Cardiac muscle cell (in vitro differentiated cells and primary cell): ENCODE data around the gene UBE2L6. TPM values are rescaled to one million over a fixed set of nuclear protein-coding genes. Genes with fewer than 3 reads are reported as not detected.

ENCODE experiments used
- DNase-seq, 2 donors: peaks; one replicate each; pipeline versions ENCODE4 v3.0.0 to v3.0.0-alpha.2; 2010 to 2017; ENCODE audit warnings: low read depth in 1 of 2, low spot score in 1 of 2
- H3K27ac ChIP-seq: fragments of 200-600 bp; sonication (generic); 2 replicates; pipeline ENCODE4 v1.5.1; 2016
- H3K27me3 ChIP-seq: fragments of 200-600 bp; sonication (generic); 2 replicates; pipeline ENCODE4 v1.6.0; 2016; ENCODE audit warnings: control low read depth
- H3K36me3 ChIP-seq: fragments of 200-600 bp; sonication (generic); 2 replicates; pipeline ENCODE4 v1.5.1; 2016; ENCODE audit warnings: control low read depth
- H3K4me1 ChIP-seq: fragments of 200-600 bp; sonication (generic); 2 replicates; pipeline ENCODE4 v1.8.1; 2017; ENCODE audit warnings: low read depth, mild to moderate bottlenecking, mixed run types
- H3K4me3 ChIP-seq: fragments of 200-600 bp; sonication (generic); 2 replicates; pipeline ENCODE4 v1.5.1; 2016; ENCODE audit warnings: mild to moderate bottlenecking
- H3K9me3 ChIP-seq: fragments of 200-600 bp; sonication (generic); 2 replicates; pipeline ENCODE4 v1.5.1; 2017; ENCODE audit warnings: low read depth, mild to moderate bottlenecking, control low read depth
- CTCF ChIP-seq: IDR thresholded peaks from 2 replicates; pipeline ENCODE4 v1.5.1; 2012; ENCODE audit warnings: low read depth, mild to moderate bottlenecking, low read length
- polyA plus RNA-seq: library from polyadenylated mRNA; unstranded; fragments of >200 nt; fragmentation: Nextera tagmentation; extraction: Ambion mirVana; gene quantifications from 2 replicates; pipeline ENCODE4 v1.2.1, GENCODE V29; 2016
- total RNA-seq: library from RNA; depleted of rRNA; stranded (reverse); fragments of >200 nt; gene quantifications from 2 replicates; pipeline ENCODE4 v1.2.3, GENCODE V29; 2016

The UBE2L6 gene
- total and polyA plus RNA-seq, 2 experiments from 2014 or later, result 129 to 158 TPM

GRCh38 chr11:57516061-57516443 lies 51.4 kb downstream of the UBE2L6 start:
- no peak for TF ChIP-seq CTCF
- H3K36me3 ChIP-seq, result no peaks in the 10 kb centered on the region
- H3K27me3 ChIP-seq, result peaks cover 13% of the 10 kb centered on the region
- DNase-seq, result no peak
- no peak overlapping the region for H3K27ac ChIP-seq
- H3K9me3 ChIP-seq, result no peaks in the 10 kb centered on the region
- peaks cover 7% of the 10 kb centered on the region for H3K4me1 ChIP-seq
- peak overlapping the region; percentile 48 for H3K4me3 ChIP-seq

GRCh38 chr11:57515332-57516060 lies 52.0 kb downstream of the UBE2L6 start, which contains the start of gene SLC43A1:
TSS of gene SLC43A1 (minus strand) at chr11:57515702. CDS start at chr11:57514111, 1,591 bp downstream.
- Histone ChIP-seq H3K4me3 (peak within 1 kb of the TSS; percentile 48), H3K9me3 (no peaks in the 10 kb centered on the region), H3K27ac (no peak within 1 kb of the TSS), H3K4me1 (peaks cover 7% of the 10 kb centered on the region), H3K36me3 (no peaks in the 10 kb centered on the region), H3K27me3 (peaks cover 13% of the 10 kb centered on the region)
- TF ChIP-seq CTCF, result no peak
- peak; percentile 72 to 74 for DNase-seq

- Histone ChIP-seq H3K4me3 (peak overlapping the region; percentile 48), H3K36me3 (no peaks in the 10 kb centered on the region), H3K9me3 (no peaks in the 10 kb centered on the region), H3K27me3 (peaks cover 13% of the 10 kb centered on the region), H3K4me1 (peaks cover 7% of the 10 kb centered on the region), H3K27ac (no peak overlapping the region)
- TF ChIP-seq CTCF, result no peak
- DNase-seq, result peak; percentile 47 to 51
Observed at GRCh38 chr11:57514538-57515331, 52.7 kb downstream of the UBE2L6 start.

GRCh38 chr11:57513911-57514537 lies 53.4 kb downstream of the UBE2L6 start:
- peak overlapping the region; percentile 48 for H3K4me3 ChIP-seq
- no peaks in the 10 kb centered on the region for H3K36me3 ChIP-seq
- peaks cover 13% of the 10 kb centered on the region for H3K27me3 ChIP-seq
- no peaks in the 10 kb centered on the region for H3K9me3 ChIP-seq
- DNase-seq, result peak; percentile 56
- TF ChIP-seq CTCF, result no peak
- H3K27ac ChIP-seq, result no peak overlapping the region
- peaks cover 7% of the 10 kb centered on the region for H3K4me1 ChIP-seq

- H3K9me3 ChIP-seq, result no peaks in the 10 kb centered on the region
- no peak overlapping the region for H3K4me3 ChIP-seq
- TF ChIP-seq CTCF, result no peak
- no peak for DNase-seq
- no peak overlapping the region for H3K27ac ChIP-seq
- H3K4me1 ChIP-seq, result peaks cover 7% of the 10 kb centered on the region
- peaks cover 13% of the 10 kb centered on the region for H3K27me3 ChIP-seq
- no peaks in the 10 kb centered on the region for H3K36me3 ChIP-seq
Observed at GRCh38 chr11:57513452-57513795, 54.0 kb downstream of the UBE2L6 start.
